Naive thymus-derived CD8-positive, alpha-beta T cell (primary cell): ENCODE results near the gene LUZP2. TPM values are rescaled to one million over a fixed set of nuclear protein-coding genes. Genes with fewer than 3 reads are reported as not detected.

ENCODE experiments used
- ATAC-seq, 2 donors: fragments of 150-1000 bp; cut with Tn5 transposase in 1 of 2; sonication (Bioruptor Pico), chemical (Tn5 transposase) in 1 of 2; 1 replicate in 1 of 2; 2 replicates in 1 of 2; pipeline ENCODE4 v1.10.0; 2021; ENCODE audit warnings: mild to moderate bottlenecking in 2 of 2, moderate library complexity in 2 of 2
- POLR2A ChIA-PET: fragments of 350-600 bp; sonication (Branson Sonifier 250); formaldehyde crosslinking; loops from one replicate; lab custom pipeline; 2021; ENCODE audit warnings: antibody characterized with exemption; lab: Charles Lee
- DNase-seq, 10 donors: peaks; one replicate each; pipeline versions ENCODE4 v3.0.0 to v3.0.0-alpha.2; 2020 to 2022
- H3K27ac Mint-ChIP-seq, 10 donors: one replicate each; pipeline ENCODE4 v1.8.0; 2020 to 2022; ENCODE audit warnings: mild to moderate bottlenecking in 10 of 10, mixed read lengths in 10 of 10, moderate library complexity in 4 of 10, inconsistent platforms in 1 of 10
- H3K27me3 Mint-ChIP-seq, 5 donors: one replicate each; pipeline ENCODE4 v1.8.0; 2021 to 2022; ENCODE audit warnings: mixed read lengths in 5 of 5
- H3K36me3 Mint-ChIP-seq, 3 donors: one replicate each; pipeline ENCODE4 v1.8.0; 2020 to 2022; ENCODE audit warnings: mixed read lengths in 3 of 3, mild to moderate bottlenecking in 2 of 3, inconsistent platforms in 1 of 3
- H3K4me1 Mint-ChIP-seq, 4 donors: one replicate each; pipeline ENCODE4 v1.8.0; 2021 to 2022; ENCODE audit warnings: mixed read lengths in 4 of 4
- H3K4me3 Mint-ChIP-seq, 10 donors: one replicate each; pipeline ENCODE4 v1.8.0; 2020 to 2022; ENCODE audit warnings: mild to moderate bottlenecking in 10 of 10, mixed read lengths in 10 of 10, moderate library complexity in 6 of 10, inconsistent platforms in 1 of 10
- H3K9me3 Mint-ChIP-seq, 9 donors: one replicate each; pipeline ENCODE4 v1.8.0; 2020 to 2022; ENCODE audit warnings: mixed read lengths in 9 of 9, mild to moderate bottlenecking in 3 of 9, inconsistent platforms in 1 of 9, moderate library complexity in 1 of 9
- polyA plus RNA-seq, 3 donors: library from polyadenylated mRNA; unstranded; fragments of 300-500 nt; fragmentation: Illumina TruSeq; gene quantifications; one replicate each; pipeline ENCODE4 v1.2.3, GENCODE V29; 2021
- total RNA-seq, 8 experiments: library from RNA in 2 of 8; stranded (reverse) in 2 of 8; gene quantifications; one replicate each; pipeline ENCODE4 v1.2.3 and lab custom pipeline; 2021 to 2026

Gene LUZP2
- total and polyA plus RNA-seq, 5 experiments from 2014 or later, result not detected

GRCh38 chr11:24575392-24575791 is 78.5 kb downstream of the LUZP2 start:
- no peak for ATAC-seq
- no peak for DNase-seq
- H3K9me3 Mint-ChIP-seq, result peaks cover 0 to 5% (median 2%) of the 10 kb centered on the region in 9 donors
- no peaks in the 10 kb centered on the region for H3K4me1 Mint-ChIP-seq
- POLR2A ChIA-PET, result no interaction called here
- H3K27ac Mint-ChIP-seq, result no peak overlapping the region
- no peaks in the 10 kb centered on the region for H3K27me3 Mint-ChIP-seq
- H3K4me3 Mint-ChIP-seq, result no peak overlapping the region
- no peaks in the 10 kb centered on the region for H3K36me3 Mint-ChIP-seq

- H3K9me3 Mint-ChIP-seq, result peaks cover 0 to 8% (median 2%) of the 10 kb centered on the region in 9 donors
These were observed 88.3 kb downstream of the LUZP2 start for GRCh38 chr11:24585192-24585591.

GRCh38 chr11:24587635-24588034 is 90.8 kb downstream of the LUZP2 start:
- Mint-ChIP-seq H3K27ac (no peak overlapping the region), H3K9me3 (peaks cover 0 to 9% (median 2%) of the 10 kb centered on the region in 9 donors)
- no peak for ATAC-seq

More at GRCh38 chr11:24585192-24585591, 88.3 kb downstream of the LUZP2 start:
- Mint-ChIP-seq H3K36me3 (no peaks in the 10 kb centered on the region), H3K27ac (no peak overlapping the region), H3K27me3 (no peaks in the 10 kb centered on the region), H3K4me3 (no peak overlapping the region), H3K4me1 (no peaks in the 10 kb centered on the region)
- DNase-seq, result no peak
- no peak for ATAC-seq
- POLR2A ChIA-PET, result no interaction called here

GRCh38 chr11:24588081-24588480 is 91.2 kb downstream of the LUZP2 start:
- Mint-ChIP-seq H3K4me3 (no peak overlapping the region), H3K27ac (no peak overlapping the region), H3K36me3 (no peaks in the 10 kb centered on the region), H3K4me1 (no peaks in the 10 kb centered on the region), H3K9me3 (peaks cover 0 to 9% (median 2%) of the 10 kb centered on the region in 9 donors), H3K27me3 (no peaks in the 10 kb centered on the region)
- DNase-seq, result no peak
- no peak for ATAC-seq
- POLR2A ChIA-PET, result no interaction called here

More at GRCh38 chr11:24587635-24588034, 90.8 kb downstream of the LUZP2 start:
- no peaks in the 10 kb centered on the region for H3K27me3 Mint-ChIP-seq
- POLR2A ChIA-PET, result no interaction called here
- no peak overlapping the region for H3K4me3 Mint-ChIP-seq
- no peaks in the 10 kb centered on the region for H3K36me3 Mint-ChIP-seq
- no peaks in the 10 kb centered on the region for H3K4me1 Mint-ChIP-seq
- no peak for DNase-seq

- Mint-ChIP-seq H3K27me3 (no peaks in the 10 kb centered on the region), H3K36me3 (no peaks in the 10 kb centered on the region), H3K27ac (no peak overlapping the region), H3K4me1 (no peaks in the 10 kb centered on the region), H3K9me3 (peaks cover 0 to 9% (median 1%) of the 10 kb centered on the region in 9 donors), H3K4me3 (no peak overlapping the region)
- ATAC-seq (no peak), DNase-seq (no peak)
- POLR2A ChIA-PET, result no interaction called here
These were observed 92.2 kb downstream of the LUZP2 start for GRCh38 chr11:24589064-24589463.

- no peak overlapping the region for H3K4me3 Mint-ChIP-seq
- POLR2A ChIA-PET, result no interaction called here
These were observed 94.4 kb downstream of the LUZP2 start for GRCh38 chr11:24591283-24591682.

GRCh38 chr11:24592360-24592759 is 95.5 kb downstream of the LUZP2 start:
- Mint-ChIP-seq H3K27me3 (no peaks in the 10 kb centered on the region), H3K4me3 (no peak overlapping the region), H3K9me3 (peaks cover 0 to 9% (median 0%) of the 10 kb centered on the region in 9 donors), H3K36me3 (no peaks in the 10 kb centered on the region), H3K27ac (no peak overlapping the region), H3K4me1 (no peaks in the 10 kb centered on the region)
- ATAC-seq, result no peak
- POLR2A ChIA-PET, result no interaction called here
- no peak for DNase-seq

More at GRCh38 chr11:24591283-24591682, 94.4 kb downstream of the LUZP2 start:
- Mint-ChIP-seq H3K9me3 (peaks cover 0 to 9% (median 0%) of the 10 kb centered on the region in 9 donors), H3K27ac (no peak overlapping the region), H3K27me3 (no peaks in the 10 kb centered on the region), H3K4me1 (no peaks in the 10 kb centered on the region), H3K36me3 (no peaks in the 10 kb centered on the region)
- DNase-seq (no peak), ATAC-seq (no peak)

GRCh38 chr11:24593332-24593731 is 96.5 kb downstream of the LUZP2 start:
- DNase-seq, result no peak
- H3K27me3 Mint-ChIP-seq, result no peaks in the 10 kb centered on the region
- peaks cover 0 to 9% (median 0%) of the 10 kb centered on the region in 9 donors for H3K9me3 Mint-ChIP-seq
- POLR2A ChIA-PET, result no interaction called here
- H3K4me3 Mint-ChIP-seq, result no peak overlapping the region
- H3K4me1 Mint-ChIP-seq, result no peaks in the 10 kb centered on the region
- no peak overlapping the region for H3K27ac Mint-ChIP-seq
- H3K36me3 Mint-ChIP-seq, result no peaks in the 10 kb centered on the region
- no peak for ATAC-seq

- Mint-ChIP-seq H3K27ac (no peak overlapping the region), H3K4me3 (no peak overlapping the region), H3K4me1 (no peaks in the 10 kb centered on the region), H3K9me3 (peaks cover 0 to 4% (median 0%) of the 10 kb centered on the region in 9 donors), H3K27me3 (no peaks in the 10 kb centered on the region), H3K36me3 (no peaks in the 10 kb centered on the region)
- no peak for DNase-seq
- ATAC-seq, result no peak
- POLR2A ChIA-PET, result no interaction called here
These were observed 97.5 kb downstream of the LUZP2 start for GRCh38 chr11:24594401-24594800.

GRCh38 chr11:24598641-24599040 is 101.8 kb downstream of the LUZP2 start:
- no peak overlapping the region for H3K27ac Mint-ChIP-seq
- H3K4me1 Mint-ChIP-seq, result no peaks in the 10 kb centered on the region
- DNase-seq (no peak), ATAC-seq (no peak)
- POLR2A ChIA-PET, result no interaction called here
- no peaks in the 10 kb centered on the region for H3K36me3 Mint-ChIP-seq
- no peak overlapping the region for H3K4me3 Mint-ChIP-seq
- H3K9me3 Mint-ChIP-seq, result peaks cover 0 to 4% (median 3%) of the 10 kb centered on the region in 9 donors
- no peaks in the 10 kb centered on the region for H3K27me3 Mint-ChIP-seq

GRCh38 chr11:24609192-24610119 is 112.6 kb downstream of the LUZP2 start:
- no peak overlapping the region for H3K4me3 Mint-ChIP-seq
- no peak overlapping the region for H3K27ac Mint-ChIP-seq
- no peaks in the 10 kb centered on the region for H3K4me1 Mint-ChIP-seq
- ATAC-seq, result no peak
- no peaks in the 10 kb centered on the region for H3K27me3 Mint-ChIP-seq
- POLR2A ChIA-PET, result no interaction called here
- DNase-seq, result no peak
- no peaks in the 10 kb centered on the region for H3K36me3 Mint-ChIP-seq
- peaks cover 0 to 11% (median 6%) of the 10 kb centered on the region in 9 donors for H3K9me3 Mint-ChIP-seq

- Mint-ChIP-seq H3K9me3 (peaks cover 0 to 11% (median 2%) of the 10 kb centered on the region in 9 donors), H3K36me3 (no peaks in the 10 kb centered on the region), H3K27me3 (no peaks in the 10 kb centered on the region), H3K27ac (no peak overlapping the region), H3K4me1 (no peaks in the 10 kb centered on the region), H3K4me3 (no peak overlapping the region)
- DNase-seq (no peak), ATAC-seq (no peak)
- POLR2A ChIA-PET, result no interaction called here
These were observed 118.8 kb downstream of the LUZP2 start for GRCh38 chr11:24615451-24616160.

- Mint-ChIP-seq H3K4me3 (no peak overlapping the region), H3K27me3 (no peaks in the 10 kb centered on the region), H3K27ac (no peak overlapping the region), H3K9me3 (peaks cover 0 to 8% (median 2%) of the 10 kb centered on the region in 9 donors), H3K4me1 (no peaks in the 10 kb centered on the region), H3K36me3 (no peaks in the 10 kb centered on the region)
- DNase-seq (no peak), ATAC-seq (no peak)
- POLR2A ChIA-PET, result no interaction called here
These were observed 121.0 kb downstream of the LUZP2 start for GRCh38 chr11:24617856-24618255.
